ENCODE results near the gene OLFM4.

The OLFM4 gene

DNA sequence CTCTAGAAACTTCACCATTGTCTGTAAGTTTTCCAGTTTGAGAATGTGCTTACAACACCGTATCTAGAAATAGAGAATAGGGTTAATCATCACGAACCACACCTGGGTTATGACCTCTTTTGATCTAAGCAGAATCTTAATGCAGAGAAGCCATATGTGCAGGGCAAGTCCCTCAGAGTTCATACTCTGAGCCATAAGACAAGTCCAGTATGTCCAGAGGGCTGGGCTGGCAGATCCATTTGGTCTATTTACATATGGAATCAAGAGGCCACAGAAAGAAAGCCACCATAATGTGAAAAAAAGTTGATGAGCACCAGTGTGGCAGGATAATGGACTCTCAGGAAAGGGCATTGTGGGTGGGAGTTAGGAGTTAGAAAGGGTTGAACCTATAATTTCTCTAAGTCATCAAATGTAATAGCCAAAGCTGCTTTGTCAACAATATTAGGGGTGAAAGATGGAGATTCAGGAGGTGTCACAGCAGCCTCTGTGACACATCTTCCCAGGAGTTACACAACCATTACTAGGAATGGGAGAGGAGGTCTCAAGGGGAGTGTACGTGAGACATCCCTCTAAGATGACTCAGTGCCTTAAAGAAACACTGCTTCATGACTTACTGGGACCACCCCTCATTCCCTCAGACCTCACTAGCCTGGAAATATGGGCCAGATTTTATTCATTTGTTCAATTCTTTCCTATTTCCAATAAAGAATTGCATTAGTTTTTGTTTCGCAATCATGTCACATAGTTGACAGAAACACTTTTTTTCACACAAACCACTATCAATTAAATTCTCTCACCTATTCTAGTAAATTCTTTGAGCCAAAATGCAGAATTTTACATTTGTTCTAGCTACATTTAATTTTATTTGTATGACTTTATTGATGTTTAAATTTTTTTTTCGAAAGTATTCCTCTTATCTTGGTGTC, 30.4 kb upstream of the OLFM4 start:
- no peak overlapping the region for H3K9ac ChIP-seq (ENCODE audit: low read depth, low read length)
- H3K9me3 ChIP-seq (ENCODE audit: insufficient read depth, low read length, severe bottlenecking) = no peaks in the 10 kb centered on the region
- no peaks in the 10 kb centered on the region for H3K36me3 ChIP-seq (ENCODE audit: insufficient read depth, low read length)
- H4K20me1 ChIP-seq (ENCODE audit: insufficient read depth, low read length) = no peaks in the 10 kb centered on the region
- H3K4me2 ChIP-seq (ENCODE audit: insufficient read depth, low read length) = no peak overlapping the region
- H2AFZ ChIP-seq (ENCODE audit: low read depth, low read length) = no peak overlapping the region
- no peak overlapping the region for H3K4me3 ChIP-seq (ENCODE audit: low read depth in 1 of 2, low read length in 2 of 2)
- peaks cover 17% of the 10 kb centered on the region for H3K4me1 ChIP-seq (ENCODE audit: insufficient read depth, low read length)
- DNase-seq (no peak), ATAC-seq (ENCODE audit: insufficient read depth, low read depth) (no peak)
- no peaks in the 10 kb centered on the region for H3K79me2 ChIP-seq (ENCODE audit: insufficient read depth, low read length)
- no peak for TF ChIP-seq EZH2 (IDR thresholded peaks at IDR 0.05; ENCODE audit: borderline replicate concordance, low read depth, low read length, severe bottlenecking)
- TF ChIP-seq, protein P1, sequence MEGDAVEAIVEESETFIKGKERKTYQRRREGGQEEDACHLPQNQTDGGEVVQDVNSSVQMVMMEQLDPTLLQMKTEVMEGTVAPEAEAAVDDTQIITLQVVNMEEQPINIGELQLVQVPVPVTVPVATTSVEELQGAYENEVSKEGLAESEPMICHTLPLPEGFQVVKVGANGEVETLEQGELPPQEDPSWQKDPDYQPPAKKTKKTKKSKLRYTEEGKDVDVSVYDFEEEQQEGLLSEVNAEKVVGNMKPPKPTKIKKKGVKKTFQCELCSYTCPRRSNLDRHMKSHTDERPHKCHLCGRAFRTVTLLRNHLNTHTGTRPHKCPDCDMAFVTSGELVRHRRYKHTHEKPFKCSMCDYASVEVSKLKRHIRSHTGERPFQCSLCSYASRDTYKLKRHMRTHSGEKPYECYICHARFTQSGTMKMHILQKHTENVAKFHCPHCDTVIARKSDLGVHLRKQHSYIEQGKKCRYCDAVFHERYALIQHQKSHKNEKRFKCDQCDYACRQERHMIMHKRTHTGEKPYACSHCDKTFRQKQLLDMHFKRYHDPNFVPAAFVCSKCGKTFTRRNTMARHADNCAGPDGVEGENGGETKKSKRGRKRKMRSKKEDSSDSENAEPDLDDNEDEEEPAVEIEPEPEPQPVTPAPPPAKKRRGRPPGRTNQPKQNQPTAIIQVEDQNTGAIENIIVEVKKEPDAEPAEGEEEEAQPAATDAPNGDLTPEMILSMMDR (IDR thresholded peaks at IDR 0.05; ENCODE audit: borderline replicate concordance, extremely low read depth, low read length, poor library complexity, severe bottlenecking) = no peak
- no peak overlapping the region for H3K27ac ChIP-seq (ENCODE audit: low read length)
- no peaks in the 10 kb centered on the region for H3K27me3 ChIP-seq (ENCODE audit: insufficient read depth, low read length, poor library complexity)

DNA sequence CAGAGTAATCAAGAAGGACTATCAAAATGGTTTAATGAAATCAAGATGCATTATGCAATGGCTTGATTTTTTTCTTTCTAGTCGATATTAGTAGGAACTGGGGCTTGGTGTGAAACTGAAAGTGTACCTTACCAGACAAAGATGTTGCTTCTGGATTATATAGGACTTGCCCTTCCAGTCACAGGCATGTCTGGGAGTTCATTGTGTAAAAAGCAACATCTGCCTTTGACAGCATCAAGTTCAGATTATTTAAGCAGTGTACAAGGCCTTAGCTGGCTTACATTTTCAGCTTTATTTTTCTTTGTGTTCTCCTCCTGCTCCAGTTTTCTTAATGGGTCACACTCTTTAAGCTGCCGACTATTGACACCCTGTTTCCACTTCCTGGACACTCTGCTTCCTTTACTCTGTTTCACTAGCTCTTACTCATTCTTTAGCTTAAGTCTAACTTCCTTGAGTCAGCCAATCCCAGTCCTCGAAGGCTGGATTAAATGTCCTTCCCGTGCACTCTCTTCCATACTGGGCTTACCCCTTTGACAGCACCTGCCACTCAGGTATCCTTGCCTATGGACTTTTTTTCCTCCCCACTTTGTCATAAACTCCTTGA, 29.4 kb upstream of the OLFM4 start:
- Histone ChIP-seq H3K4me2 (ENCODE audit: insufficient read depth, low read length) (no peak overlapping the region), H4K20me1 (ENCODE audit: insufficient read depth, low read length) (no peaks in the 10 kb centered on the region), H3K4me1 (ENCODE audit: insufficient read depth, low read length) (peaks cover 11% of the 10 kb centered on the region), H3K4me3 (ENCODE audit: low read depth in 1 of 2, low read length in 2 of 2) (no peak overlapping the region), H3K79me2 (ENCODE audit: insufficient read depth, low read length) (no peaks in the 10 kb centered on the region), H3K27ac (ENCODE audit: low read length) (no peak overlapping the region), H3K9ac (ENCODE audit: low read depth, low read length) (no peak overlapping the region), H2AFZ (ENCODE audit: low read depth, low read length) (peak overlapping the region; percentile 3; the same call in 1 of the 2 replicates), H3K27me3 (ENCODE audit: insufficient read depth, low read length, poor library complexity) (no peaks in the 10 kb centered on the region), H3K36me3 (ENCODE audit: insufficient read depth, low read length) (no peaks in the 10 kb centered on the region), H3K9me3 (ENCODE audit: insufficient read depth, low read length, severe bottlenecking) (no peaks in the 10 kb centered on the region)
- no peak for ATAC-seq (ENCODE audit: insufficient read depth, low read depth)
- DNase-seq = no peak
- TF ChIP-seq, protein P1 (IDR thresholded peaks at IDR 0.05; ENCODE audit: borderline replicate concordance, extremely low read depth, low read length, poor library complexity, severe bottlenecking) = no peak
- no peak for TF ChIP-seq EZH2 (IDR thresholded peaks at IDR 0.05; ENCODE audit: borderline replicate concordance, low read depth, low read length, severe bottlenecking)

DNA sequence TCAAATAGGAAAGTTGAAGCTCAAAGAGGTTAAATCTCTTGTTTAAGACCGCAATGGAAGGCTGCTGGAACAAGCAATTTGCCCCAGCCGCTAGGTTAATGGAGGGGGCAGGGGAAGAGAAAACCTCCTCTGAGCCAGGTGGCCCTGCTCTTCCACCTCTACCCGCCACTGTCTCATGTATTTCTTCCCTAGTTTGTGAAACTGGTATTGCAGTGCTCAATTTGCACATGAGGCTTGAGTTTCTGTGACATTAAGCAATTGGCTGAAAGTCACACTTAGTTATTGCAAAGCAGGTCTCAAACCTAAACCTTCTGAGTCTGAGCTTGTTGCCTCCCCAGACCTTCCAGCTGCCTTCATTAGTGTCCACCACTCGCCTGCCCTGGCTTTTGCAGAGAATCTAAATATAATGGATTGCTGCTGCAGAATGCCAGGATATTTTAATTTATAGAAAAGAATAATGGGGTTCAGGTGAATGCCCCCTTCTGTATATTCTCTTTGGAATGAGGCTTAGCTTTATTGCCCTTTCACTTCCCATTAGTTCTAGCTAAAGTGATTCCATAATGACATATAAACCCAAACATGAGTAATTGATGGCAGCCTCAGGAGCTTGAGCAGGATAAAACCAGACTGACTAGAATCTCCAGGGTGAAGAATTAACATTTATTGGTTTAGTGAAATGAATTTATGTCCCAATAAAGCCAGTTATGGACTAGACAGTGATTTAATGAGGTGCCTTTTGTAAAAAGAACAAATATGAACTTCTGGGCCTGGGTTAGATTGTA, 27.0 kb upstream of the OLFM4 start:
- no peak overlapping the region for H3K4me2 ChIP-seq (ENCODE audit: insufficient read depth, low read length)
- DNase-seq (no peak), ATAC-seq (ENCODE audit: insufficient read depth, low read depth) (no peak)
- no peak overlapping the region for H3K27ac ChIP-seq (ENCODE audit: low read length)
- no peaks in the 10 kb centered on the region for H3K27me3 ChIP-seq (ENCODE audit: insufficient read depth, low read length, poor library complexity)
- no peak overlapping the region for H2AFZ ChIP-seq (ENCODE audit: low read depth, low read length)
- H3K36me3 ChIP-seq (ENCODE audit: insufficient read depth, low read length) = no peaks in the 10 kb centered on the region
- H3K4me3 ChIP-seq (ENCODE audit: low read depth in 1 of 2, low read length in 2 of 2) = no peak overlapping the region
- H3K79me2 ChIP-seq (ENCODE audit: insufficient read depth, low read length) = no peaks in the 10 kb centered on the region
- H3K9me3 ChIP-seq (ENCODE audit: insufficient read depth, low read length, severe bottlenecking) = no peaks in the 10 kb centered on the region
- H3K9ac ChIP-seq (ENCODE audit: low read depth, low read length) = no peak overlapping the region
- H3K4me1 ChIP-seq (ENCODE audit: insufficient read depth, low read length) = no peaks in the 10 kb centered on the region
- TF ChIP-seq, protein P1 (IDR thresholded peaks at IDR 0.05; ENCODE audit: borderline replicate concordance, extremely low read depth, low read length, poor library complexity, severe bottlenecking) = no peak
- no peak for TF ChIP-seq EZH2 (IDR thresholded peaks at IDR 0.05; ENCODE audit: borderline replicate concordance, low read depth, low read length, severe bottlenecking)
- no peaks in the 10 kb centered on the region for H4K20me1 ChIP-seq (ENCODE audit: insufficient read depth, low read length)
